Islet of Langerhans (tissue), 1 donor: Measurements from ENCODE around the gene ZNF675.
"Not testable (repeated sequence)": the region's sequence is repeated elsewhere in the genome, so short reads cannot be mapped to it uniquely, and the experiment has no call there.

ENCODE experiments used
- FAIRE-seq: peaks from one replicate; lab custom pipeline; 2011; peaks lifted over from hg19 to GRCh38; lab: Jason Lieb, UNC

The ZNF675 gene

GRCh38 chr19:23686621-23687423 lies at the start of gene ZNF675:
Gene ZNF675, minus strand, starts transcription at chr19:23687212. Its CDS starts 179 bp downstream, at chr19:23687033.
- peak; percentile 70 for FAIRE-seq

- FAIRE-seq = not testable (repeated sequence)
These were observed 43.9 kb upstream of the ZNF675 start for GRCh38 chr19:23730729-23731465.

DNA sequence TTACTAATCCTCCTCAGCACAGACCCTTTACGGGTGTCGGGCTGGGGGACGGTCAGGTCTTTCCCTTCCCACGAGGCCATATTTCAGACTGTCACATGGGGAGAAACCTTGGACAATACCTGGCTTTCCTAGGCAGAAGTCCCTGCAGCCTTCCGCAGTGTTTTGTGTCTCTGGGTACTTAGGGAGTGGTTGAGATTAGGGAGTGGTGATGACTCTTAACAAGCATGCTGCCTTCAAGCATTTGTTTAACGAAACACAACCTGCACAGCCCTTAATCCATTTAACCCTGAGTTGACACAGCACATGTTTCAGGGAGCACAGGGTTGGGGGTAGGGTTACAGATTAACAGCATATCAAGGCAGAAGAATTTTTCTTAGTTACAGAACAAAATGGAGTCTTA lies 37.1 kb upstream of the ZNF675 start:
- not testable (repeated sequence) for FAIRE-seq

DNA sequence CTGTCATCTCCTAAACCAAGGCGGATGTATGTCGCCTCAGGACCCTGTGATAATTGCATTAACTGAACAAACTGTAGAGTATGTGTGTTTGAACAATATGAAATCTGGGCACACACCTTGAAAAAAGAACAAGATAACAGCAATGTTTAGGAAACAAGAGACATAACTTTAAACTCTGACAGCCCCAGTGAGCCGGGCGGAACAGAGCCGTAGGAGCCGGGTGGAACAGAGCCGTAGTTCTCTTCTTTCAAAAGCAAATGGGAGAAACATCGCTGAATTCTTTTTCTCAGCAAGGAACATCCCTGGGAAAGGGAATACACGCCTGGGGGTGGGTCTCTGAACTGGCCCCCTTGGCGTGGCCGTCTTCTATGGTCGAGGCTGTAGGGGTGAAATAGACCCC lies 31.8 kb upstream of the ZNF675 start:
- no peak for FAIRE-seq

DNA sequence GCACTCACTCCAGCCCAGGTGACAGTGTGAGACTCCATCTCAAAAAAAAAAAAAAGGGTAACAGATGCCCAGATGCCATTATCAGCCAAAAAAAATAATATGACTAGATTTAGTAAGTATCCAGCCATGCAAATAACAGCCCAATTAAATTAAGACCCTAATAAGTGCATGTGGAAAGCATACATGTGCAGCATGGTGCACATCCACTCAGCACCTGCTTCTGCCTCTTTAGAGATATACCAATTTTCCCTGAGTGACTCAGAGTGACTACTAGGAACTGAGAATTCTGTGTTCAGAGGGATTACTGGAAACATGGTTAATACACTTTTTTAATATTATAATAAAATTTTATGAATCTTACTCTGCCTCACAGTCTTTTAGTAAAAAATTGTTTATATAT lies 29.8 kb upstream of the ZNF675 start:
- no peak for FAIRE-seq

DNA sequence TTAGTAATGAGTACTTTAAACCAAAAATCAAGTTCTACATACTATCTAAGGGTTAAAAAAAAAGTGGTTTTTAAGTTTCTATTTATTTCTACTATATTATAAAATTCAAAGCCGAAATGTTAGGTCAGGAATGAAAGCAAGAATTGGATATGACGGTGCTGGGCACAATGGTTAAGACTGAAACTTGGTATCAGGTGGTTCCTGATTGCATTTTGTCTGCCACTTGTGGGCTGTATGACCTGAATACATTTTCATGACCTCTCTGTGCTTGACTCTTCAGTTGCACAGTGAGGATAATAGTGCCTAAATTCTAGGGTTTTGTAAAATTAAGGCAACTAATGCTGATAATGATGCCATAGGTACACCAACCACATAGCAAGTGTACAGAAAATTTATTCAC lies 22.3 kb upstream of the ZNF675 start:
- no peak for FAIRE-seq

- no peak for FAIRE-seq
These were observed 19.6 kb upstream of the ZNF675 start for GRCh38 chr19:23706657-23707056.

- no peak for FAIRE-seq
These were observed 12.5 kb upstream of the ZNF675 start for GRCh38 chr19:23699521-23699860.

GRCh38 chr19:23698711-23699520 lies 11.9 kb upstream of the ZNF675 start:
- FAIRE-seq = no peak

- not testable (repeated sequence) for FAIRE-seq
These were observed 5.9 kb upstream of the ZNF675 start for GRCh38 chr19:23692937-23693336.

DNA sequence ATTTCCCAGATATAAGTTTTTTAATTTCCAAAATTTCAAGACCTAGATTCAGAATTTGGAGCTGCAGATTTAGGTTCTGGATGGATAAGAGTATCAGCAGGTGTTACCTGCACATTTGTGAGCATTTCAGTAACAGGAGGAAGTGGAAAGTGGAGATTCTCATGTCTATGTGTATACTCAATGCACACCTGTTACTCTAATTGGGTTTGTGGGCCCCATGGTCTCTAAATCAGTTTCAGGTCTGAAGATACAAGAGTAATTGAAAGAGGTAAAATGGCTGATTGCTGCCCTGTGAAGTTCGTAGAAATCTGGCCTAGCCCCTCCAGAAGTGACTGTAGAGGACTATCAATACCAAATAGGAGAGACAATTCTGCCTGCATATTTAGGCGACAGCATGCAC lies 13.9 kb downstream of the ZNF675 start:
- FAIRE-seq = no peak

DNA sequence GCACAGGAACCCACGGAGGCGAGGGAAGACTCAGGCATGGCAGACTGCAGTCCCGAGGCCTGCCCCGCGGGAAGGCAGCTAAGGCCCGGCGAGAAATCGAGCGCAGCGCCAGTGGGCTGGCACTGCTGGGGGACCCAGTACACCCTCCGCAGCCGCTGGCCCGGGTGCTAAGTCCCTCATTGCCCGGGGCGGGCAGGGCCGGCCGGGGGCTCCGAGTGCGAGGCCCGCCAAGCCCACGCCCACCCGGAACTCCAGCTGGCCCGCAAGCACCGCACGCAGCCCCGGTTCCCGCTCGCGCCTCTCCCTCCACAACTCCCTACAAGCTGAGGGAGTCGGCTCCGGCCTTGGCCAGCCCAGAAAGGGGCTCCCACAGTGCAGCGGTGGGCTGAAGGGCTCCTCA lies 18.4 kb downstream of the ZNF675 start:
- FAIRE-seq = not testable (repeated sequence)

DNA sequence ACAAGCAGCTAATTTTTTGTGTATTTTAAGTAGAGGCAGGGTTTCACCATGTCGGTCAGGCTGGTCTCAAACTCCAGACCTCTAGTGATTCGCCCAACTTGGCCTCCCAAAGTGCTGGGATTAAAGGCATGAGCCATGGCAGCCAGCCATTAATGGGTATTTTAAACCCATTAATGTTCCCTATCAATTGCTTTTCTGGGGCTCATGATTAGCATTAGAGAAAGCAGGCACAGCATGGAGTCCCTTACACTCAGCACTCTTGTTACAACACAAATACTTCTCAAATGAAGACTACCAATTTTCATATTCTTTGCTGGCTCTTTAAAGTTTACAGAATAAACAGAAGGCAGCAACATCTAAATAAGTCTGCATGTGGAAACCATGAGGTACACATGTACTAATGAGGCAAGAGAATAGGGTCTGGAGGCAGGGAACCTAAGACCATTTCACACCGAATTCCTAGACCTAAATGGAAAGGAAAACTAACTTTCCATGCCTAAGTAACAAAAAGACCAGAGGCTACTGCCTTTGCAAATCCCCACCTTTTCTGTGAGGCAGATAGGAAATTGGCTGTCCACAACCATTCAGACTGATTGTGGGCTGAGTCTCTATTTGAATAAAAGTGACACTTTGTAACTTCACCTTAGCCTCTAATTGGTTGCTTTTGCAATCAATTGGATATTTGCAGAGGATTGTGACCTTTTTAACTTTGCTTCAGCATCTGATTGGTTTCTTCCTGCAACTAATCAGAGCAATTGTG lies 21.2 kb downstream of the ZNF675 start:
- no peak for FAIRE-seq

- FAIRE-seq = not testable (repeated sequence)
These were observed 37.2 kb downstream of the ZNF675 start for GRCh38 chr19:23649817-23650216.
